Colonic mucosa (tissue), 4 donors: ENCODE measurements around the gene PLK2. TPM values are rescaled to one million over a fixed set of nuclear protein-coding genes. Genes with fewer than 3 reads are reported as not detected.

Experiments used
- DNase-seq: peaks from one replicate; pipeline ENCODE4 v3.0.0-alpha.2; 2020
- H3K27ac ChIP-seq: fragments of 200-600 bp; one replicate; pipeline ENCODE4 v1.8.0; 2021
- H3K27me3 ChIP-seq: fragments of 200-600 bp; one replicate; pipeline ENCODE4 v1.8.0; 2021
- H3K36me3 ChIP-seq: fragments of 200-600 bp; one replicate; pipeline ENCODE4 v1.8.0; 2021
- H3K4me1 ChIP-seq: fragments of 200-600 bp; one replicate; pipeline ENCODE4 v1.8.0; 2021; ENCODE audit warnings: mild to moderate bottlenecking
- H3K4me3 ChIP-seq: fragments of 200-600 bp; one replicate; pipeline ENCODE4 v1.8.0; 2021
- H3K9ac ChIP-seq, 2 donors: one replicate each; pipeline ENCODE4 v1.7.0; 2013; ENCODE audit warnings: control low read depth in 2 of 2, low read depth in 2 of 2, low read length in 2 of 2
- H3K9me3 ChIP-seq: fragments of 200-600 bp; one replicate; pipeline ENCODE4 v1.8.0; 2021
- intact Hi-C: fragments of 100-400 bp; cut with DNase I; formaldehyde crosslinking; loops from one replicate; pipeline ENCODE4 v1.14.1; 2022
- total RNA-seq, 2 donors: library from RNA; stranded (reverse); fragmentation: NEBNext Ultra II Directional in 1 of 2; extraction: Animal tissue kit (Norgen Biotek cat#: 25700) in 1 of 2; gene quantifications; one replicate each; pipeline ENCODE4 v1.2.1, GENCODE V29; 2021
- TF ChIP-seq, protein P1 (sequence below): fragments of 200-600 bp; IDR thresholded peaks from one replicate; pipeline ENCODE4 v1.8.0; 2022; ENCODE audit warnings: antibody characterized with exemption, mild to moderate bottlenecking
- donor health status: healthy.
- donor health status: DM: no; HTN: no; CAD: no.
- donor health status: DM: no; HTN: no; CAD: no.

Gene PLK2
- total RNA-seq, 2 donors from 2014 or later: 21.8 to 28.3 TPM

GRCh38 chr5:58440901-58441460, 18.9 kb downstream of the PLK2 start:
- no peak overlapping the region for H3K27ac ChIP-seq
- no peak for DNase-seq
- no peaks in the 10 kb centered on the region for H3K9me3 ChIP-seq
- H3K27me3 ChIP-seq: no peaks in the 10 kb centered on the region
- H3K4me3 ChIP-seq: no peak overlapping the region
- no peak overlapping the region for H3K9ac ChIP-seq
- intact Hi-C loops: no loop called here
- no peaks in the 10 kb centered on the region for H3K36me3 ChIP-seq
- TF ChIP-seq, protein P1, sequence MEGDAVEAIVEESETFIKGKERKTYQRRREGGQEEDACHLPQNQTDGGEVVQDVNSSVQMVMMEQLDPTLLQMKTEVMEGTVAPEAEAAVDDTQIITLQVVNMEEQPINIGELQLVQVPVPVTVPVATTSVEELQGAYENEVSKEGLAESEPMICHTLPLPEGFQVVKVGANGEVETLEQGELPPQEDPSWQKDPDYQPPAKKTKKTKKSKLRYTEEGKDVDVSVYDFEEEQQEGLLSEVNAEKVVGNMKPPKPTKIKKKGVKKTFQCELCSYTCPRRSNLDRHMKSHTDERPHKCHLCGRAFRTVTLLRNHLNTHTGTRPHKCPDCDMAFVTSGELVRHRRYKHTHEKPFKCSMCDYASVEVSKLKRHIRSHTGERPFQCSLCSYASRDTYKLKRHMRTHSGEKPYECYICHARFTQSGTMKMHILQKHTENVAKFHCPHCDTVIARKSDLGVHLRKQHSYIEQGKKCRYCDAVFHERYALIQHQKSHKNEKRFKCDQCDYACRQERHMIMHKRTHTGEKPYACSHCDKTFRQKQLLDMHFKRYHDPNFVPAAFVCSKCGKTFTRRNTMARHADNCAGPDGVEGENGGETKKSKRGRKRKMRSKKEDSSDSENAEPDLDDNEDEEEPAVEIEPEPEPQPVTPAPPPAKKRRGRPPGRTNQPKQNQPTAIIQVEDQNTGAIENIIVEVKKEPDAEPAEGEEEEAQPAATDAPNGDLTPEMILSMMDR: no peak
- no peaks in the 10 kb centered on the region for H3K4me1 ChIP-seq

- intact Hi-C loops: no loop called here
- H3K27ac ChIP-seq: no peak overlapping the region
- no peak overlapping the region for H3K9ac ChIP-seq
- DNase-seq: no peak
- no peaks in the 10 kb centered on the region for H3K36me3 ChIP-seq
- no peak overlapping the region for H3K4me3 ChIP-seq
- TF ChIP-seq, protein P1: no peak
- H3K27me3 ChIP-seq: no peaks in the 10 kb centered on the region
- no peaks in the 10 kb centered on the region for H3K9me3 ChIP-seq
- no peaks in the 10 kb centered on the region for H3K4me1 ChIP-seq
These were observed 20.7 kb downstream of the PLK2 start for GRCh38 chr5:58439094-58439644.

- H3K9ac ChIP-seq: no peak overlapping the region
- DNase-seq: no peak
- no peaks in the 10 kb centered on the region for H3K27me3 ChIP-seq
- intact Hi-C loops: no loop called here
- TF ChIP-seq, protein P1: no peak
- no peaks in the 10 kb centered on the region for H3K9me3 ChIP-seq
- H3K4me3 ChIP-seq: no peak overlapping the region
- H3K36me3 ChIP-seq: no peaks in the 10 kb centered on the region
- no peaks in the 10 kb centered on the region for H3K4me1 ChIP-seq
- H3K27ac ChIP-seq: no peak overlapping the region
These were observed 22.2 kb downstream of the PLK2 start for GRCh38 chr5:58437661-58438060.

DNA sequence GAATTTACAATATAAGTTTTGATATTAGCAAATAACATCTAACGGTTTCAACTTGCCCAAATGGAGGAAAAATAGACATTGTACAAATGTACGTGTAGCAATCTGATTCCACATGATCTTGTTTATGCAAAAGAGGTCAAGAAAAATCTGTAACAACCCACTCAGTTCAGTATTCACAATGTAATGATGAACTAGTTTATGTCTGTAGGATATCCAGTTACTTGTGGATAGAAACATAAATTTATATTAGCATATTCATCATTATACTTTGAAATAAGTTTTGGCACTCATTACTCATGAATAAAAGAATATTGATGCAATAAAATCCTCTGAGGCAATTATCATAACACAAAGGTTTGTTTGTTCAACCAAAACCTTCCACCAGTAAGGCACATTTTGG, 28.1 kb downstream of the PLK2 start:
- Histone ChIP-seq H3K27me3 (no peaks in the 10 kb centered on the region), H3K9ac (no peak overlapping the region), H3K9me3 (no peaks in the 10 kb centered on the region), H3K4me1 (no peaks in the 10 kb centered on the region), H3K36me3 (no peaks in the 10 kb centered on the region), H3K4me3 (no peak overlapping the region), H3K27ac (no peak overlapping the region)
- DNase-seq: no peak
- intact Hi-C loops: no loop called here
- TF ChIP-seq, protein P1: no peak

- Histone ChIP-seq H3K27ac (no peak overlapping the region), H3K36me3 (no peaks in the 10 kb centered on the region), H3K9ac (no peak overlapping the region), H3K9me3 (no peaks in the 10 kb centered on the region), H3K4me1 (no peaks in the 10 kb centered on the region), H3K27me3 (no peaks in the 10 kb centered on the region), H3K4me3 (no peak overlapping the region)
- TF ChIP-seq, protein P1: no peak
- intact Hi-C loops: no loop called here
- no peak for DNase-seq
These were observed 47.0 kb downstream of the PLK2 start for GRCh38 chr5:58412932-58413331.
